K562 (cell line): Measurements from ENCODE around the gene USP20. TPM values are rescaled to one million over a fixed set of nuclear protein-coding genes. Genes with fewer than 3 reads are reported as not detected.
A peak's percentile ranks its signal among the peaks of the same experiment; 100 is the strongest.

Experiments used
- CBFA2T3 ChIP-seq: fragments of 450-650 bp; IDR thresholded peaks from 2 replicates; pipeline ENCODE4 v1.6.1; 2017
- CBX2 ChIP-seq: fragments of 200-600 bp; sonication (generic); IDR thresholded peaks from one replicate; pipeline ENCODE4 v1.6.1; 2012; ENCODE audit warnings: mild to moderate bottlenecking, low read length, inconsistent platforms; ENCODE audit not compliant: insufficient read depth, poor library complexity, severe bottlenecking
- CBX8 ChIP-seq: fragments of 200-600 bp; sonication (generic); IDR thresholded peaks from 2 replicates; pipeline ENCODE4 v1.6.1; 2012; ENCODE audit warnings: borderline replicate concordance, mixed run types, low read depth, mild to moderate bottlenecking, moderate library complexity, mixed read lengths, low read length, control low read depth, inconsistent platforms; ENCODE audit not compliant: poor library complexity, severe bottlenecking; ENCODE audit errors: extremely low read depth
- DDX20 ChIP-seq: fragments of 450-650 bp; IDR thresholded peaks from 2 replicates; pipeline ENCODE4 v1.6.1; 2016; ENCODE audit warnings: missing genetic modification characterization, low read depth, mild to moderate bottlenecking, missing compliant biosample characterization, moderate library complexity
- FOS ChIP-seq: IDR thresholded peaks from 3 replicates; pipeline ENCODE4 v1.6.1; 2011; ENCODE audit not compliant: insufficient read length; ENCODE audit errors: extremely low read depth
- FOXA3 ChIP-seq, 2 experiments: fragments of 450-650 bp in 1 of 2; sonication (generic) in 1 of 2; formaldehyde crosslinking; IDR thresholded peaks in 1 of 2; conservative IDR thresholded peaks in 1 of 2; 2 replicates each; pipeline versions ENCODE4 v1.4.0 to v1.8.0; 2020 to 2022; ENCODE audit warnings: mild to moderate bottlenecking in 2 of 2, missing genetic modification reagents in 1 of 2
- HDAC6 ChIP-seq: IDR thresholded peaks from 2 replicates; pipeline ENCODE4 v1.6.1; 2012; ENCODE audit warnings: low read depth, mild to moderate bottlenecking, control low read depth, inconsistent platforms, low read length, moderate library complexity
- HNRNPLL ChIP-seq: fragments of 200-400 bp; formaldehyde crosslinking; IDR thresholded peaks from 2 replicates; pipeline ENCODE4 v1.6.1; 2017; ENCODE audit warnings: low read length, low read depth, mild to moderate bottlenecking; ENCODE audit not compliant: poor library complexity, severe bottlenecking
- MEIS2 ChIP-seq: fragments of 450-650 bp; IDR thresholded peaks from 2 replicates; pipeline ENCODE4 v1.6.1; 2014; ENCODE audit warnings: mild to moderate bottlenecking; ENCODE audit not compliant: partially characterized antibody
- RFX5 ChIP-seq: IDR thresholded peaks from 2 replicates; pipeline ENCODE4 v1.6.1; 2011; ENCODE audit warnings: low read depth, mild to moderate bottlenecking, improper control_type of control experiment, low read length
- SRSF3 ChIP-seq: fragments of 200-400 bp; formaldehyde crosslinking; IDR thresholded peaks from 2 replicates; pipeline ENCODE4 v1.6.1; 2016; ENCODE audit warnings: mild to moderate bottlenecking, low read length, moderate library complexity; ENCODE audit not compliant: insufficient read depth
- XRCC5 ChIP-seq: fragments of 200-400 bp; formaldehyde crosslinking; IDR thresholded peaks from 2 replicates; pipeline ENCODE4 v1.6.1; 2017; ENCODE audit warnings: low read depth, mild to moderate bottlenecking, low read length
- ZBED1 ChIP-seq: IDR thresholded peaks from 2 replicates; pipeline ENCODE4 v1.6.1; 2014
- ZBTB1 ChIP-seq: sonication (generic); formaldehyde crosslinking; IDR thresholded peaks from 2 replicates; pipeline ENCODE4 v1.8.1; 2023; ENCODE audit warnings: missing genetic modification reagents, low read depth, mild to moderate bottlenecking, borderline replicate concordance
- ZNF253 ChIP-seq: fragments of 250-450 bp; sonication (Bioruptor Pico); conservative IDR thresholded peaks from 2 replicates; pipeline ENCODE4 v1.6.1; 2021; ENCODE audit warnings: mild to moderate bottlenecking
- ZNF707 ChIP-seq: fragments of 250-450 bp; sonication (Bioruptor Pico); conservative IDR thresholded peaks from 2 replicates; pipeline ENCODE4 v1.8.0; 2022; ENCODE audit warnings: inconsistent platforms, mild to moderate bottlenecking, moderate library complexity
- polyA plus RNA-seq, 8 experiments: library from polyadenylated mRNA; depleted of rRNA in 4 of 8; stranded (reverse) in 5 of 8; unstranded in 3 of 8; fragments of >200 nt; fragmentation: Nextera tagmentation in 2 of 8; fragmentation: Illumina TruSeq in 1 of 8; extraction: Ambion mirVana in 2 of 8; extraction: Trizol in 1 of 8; gene quantifications; 2 replicates each; pipeline versions ENCODE4 v1.2.1 to v1.2.3, GENCODE V29; 2011 to 2014; ENCODE audit warnings: inconsistent platforms in 1 of 8, missing spikeins in 1 of 8
- total RNA-seq, 7 experiments: library from RNA; depleted of rRNA in 6 of 7; stranded (reverse); fragments of >200 nt in 6 of 7; fragmentation: Illumina TruSeq in 2 of 7; extraction: Trizol in 2 of 7; gene quantifications; 2 replicates each; pipeline versions ENCODE4 v1.2.1 to v1.2.3, GENCODE V29; 2011 to 2021; ENCODE audit warnings: low replicate concordance in 1 of 7
- TF ChIP-seq, protein P1 (sequence below): fragments of 450-650 bp; IDR thresholded peaks from 2 replicates; pipeline ENCODE4 v1.6.1; 2017; ENCODE audit warnings: antibody characterized with exemption
- TF ChIP-seq, protein P2 (sequence below): fragments of 150-350 bp; IDR thresholded peaks from 2 replicates; pipeline ENCODE4 v1.6.1; 2014; ENCODE audit warnings: low read depth, mild to moderate bottlenecking, low read length, borderline replicate concordance
- TF ChIP-seq, protein P3 (sequence below): fragments of 450-650 bp; IDR thresholded peaks from 2 replicates; pipeline ENCODE4 v1.6.1; 2016; ENCODE audit warnings: low read depth, mild to moderate bottlenecking, moderate library complexity
- TF ChIP-seq, protein P4 (sequence below), 2 experiments: fragments of 450-650 bp in 1 of 2; sonication (generic) in 1 of 2; formaldehyde crosslinking; conservative IDR thresholded peaks; 2 replicates each; pipeline versions ENCODE4 v1.4.0 to v1.8.1; 2020 to 2022; ENCODE audit warnings: mild to moderate bottlenecking in 1 of 2, missing genetic modification reagents in 1 of 2

Gene USP20
- total and polyA plus RNA-seq, 9 of the 15 experiments (the other 6 are each of a cell fraction or from before 2014, with no cell fraction given) = 1.9 to 136 (median 49.1) TPM

DNA sequence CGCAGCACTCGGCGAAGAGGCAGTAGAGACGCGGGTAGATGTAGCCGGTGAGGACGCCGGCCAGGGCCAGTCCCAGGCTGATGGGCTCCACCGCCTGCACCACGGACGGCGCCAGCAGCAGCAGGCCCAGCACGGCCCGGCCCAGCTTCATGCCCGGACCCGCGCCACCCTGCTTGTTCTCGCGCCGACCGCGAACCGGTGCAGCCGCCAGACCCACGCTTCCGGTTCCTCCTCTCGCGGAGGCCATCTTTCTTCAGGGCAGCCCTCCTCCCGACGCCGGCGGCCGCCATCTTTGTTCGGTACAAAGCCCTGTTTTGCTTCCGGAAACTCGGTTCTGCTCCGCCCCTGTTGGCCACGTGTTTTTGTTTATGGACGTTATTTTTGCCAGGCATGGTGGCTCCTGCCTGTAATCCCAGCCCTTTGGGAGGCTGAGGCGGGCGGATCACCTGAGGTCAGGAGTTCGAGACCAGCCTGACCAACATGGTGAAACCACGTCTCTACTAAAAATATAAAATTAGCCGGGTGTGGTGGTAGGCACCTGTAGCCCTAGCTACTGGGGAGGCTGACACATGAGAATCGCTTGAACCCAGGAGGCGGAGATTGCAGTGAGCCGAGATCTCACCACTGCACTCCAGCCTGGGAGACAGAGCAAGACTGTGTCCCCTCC lies 11.2 kb upstream of the USP20 start, which contains the start of gene TOR1A (continued):
- TF ChIP-seq FOXA3 (CRISPR knock-in tag; conservative IDR thresholded peaks at IDR 0.05 in 1 of 2, IDR thresholded peaks at IDR 0.05 in 1 of 2) (peak in 1 of 2 experiments; percentile 77; a peak in 1 of 4 replicates), FOS (no peak), HDAC6 (no peak), ZNF707 (CRISPR knock-in tag) (no peak), HNRNPLL (peak; percentile 41), CBX8 (no peak), ZBTB1 (CRISPR knock-in tag) (no peak; the same call in none of the 2 replicates), DDX20 (tag) (no peak), SRSF3 (no peak), CBFA2T3 (no peak), ZBED1 (no peak), ZNF253 (no peak), MEIS2 (no peak), CBX2 (no peak), XRCC5 (no peak; the same call in 1 of the 2 replicates), RFX5 (no peak)
- TF ChIP-seq, protein P1, sequence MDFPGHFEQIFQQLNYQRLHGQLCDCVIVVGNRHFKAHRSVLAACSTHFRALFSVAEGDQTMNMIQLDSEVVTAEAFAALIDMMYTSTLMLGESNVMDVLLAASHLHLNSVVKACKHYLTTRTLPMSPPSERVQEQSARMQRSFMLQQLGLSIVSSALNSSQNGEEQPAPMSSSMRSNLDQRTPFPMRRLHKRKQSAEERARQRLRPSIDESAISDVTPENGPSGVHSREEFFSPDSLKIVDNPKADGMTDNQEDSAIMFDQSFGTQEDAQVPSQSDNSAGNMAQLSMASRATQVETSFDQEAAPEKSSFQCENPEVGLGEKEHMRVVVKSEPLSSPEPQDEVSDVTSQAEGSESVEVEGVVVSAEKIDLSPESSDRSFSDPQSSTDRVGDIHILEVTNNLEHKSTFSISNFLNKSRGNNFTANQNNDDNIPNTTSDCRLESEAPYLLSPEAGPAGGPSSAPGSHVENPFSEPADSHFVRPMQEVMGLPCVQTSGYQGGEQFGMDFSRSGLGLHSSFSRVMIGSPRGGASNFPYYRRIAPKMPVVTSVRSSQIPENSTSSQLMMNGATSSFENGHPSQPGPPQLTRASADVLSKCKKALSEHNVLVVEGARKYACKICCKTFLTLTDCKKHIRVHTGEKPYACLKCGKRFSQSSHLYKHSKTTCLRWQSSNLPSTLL = no peak
- TF ChIP-seq, protein P2, sequence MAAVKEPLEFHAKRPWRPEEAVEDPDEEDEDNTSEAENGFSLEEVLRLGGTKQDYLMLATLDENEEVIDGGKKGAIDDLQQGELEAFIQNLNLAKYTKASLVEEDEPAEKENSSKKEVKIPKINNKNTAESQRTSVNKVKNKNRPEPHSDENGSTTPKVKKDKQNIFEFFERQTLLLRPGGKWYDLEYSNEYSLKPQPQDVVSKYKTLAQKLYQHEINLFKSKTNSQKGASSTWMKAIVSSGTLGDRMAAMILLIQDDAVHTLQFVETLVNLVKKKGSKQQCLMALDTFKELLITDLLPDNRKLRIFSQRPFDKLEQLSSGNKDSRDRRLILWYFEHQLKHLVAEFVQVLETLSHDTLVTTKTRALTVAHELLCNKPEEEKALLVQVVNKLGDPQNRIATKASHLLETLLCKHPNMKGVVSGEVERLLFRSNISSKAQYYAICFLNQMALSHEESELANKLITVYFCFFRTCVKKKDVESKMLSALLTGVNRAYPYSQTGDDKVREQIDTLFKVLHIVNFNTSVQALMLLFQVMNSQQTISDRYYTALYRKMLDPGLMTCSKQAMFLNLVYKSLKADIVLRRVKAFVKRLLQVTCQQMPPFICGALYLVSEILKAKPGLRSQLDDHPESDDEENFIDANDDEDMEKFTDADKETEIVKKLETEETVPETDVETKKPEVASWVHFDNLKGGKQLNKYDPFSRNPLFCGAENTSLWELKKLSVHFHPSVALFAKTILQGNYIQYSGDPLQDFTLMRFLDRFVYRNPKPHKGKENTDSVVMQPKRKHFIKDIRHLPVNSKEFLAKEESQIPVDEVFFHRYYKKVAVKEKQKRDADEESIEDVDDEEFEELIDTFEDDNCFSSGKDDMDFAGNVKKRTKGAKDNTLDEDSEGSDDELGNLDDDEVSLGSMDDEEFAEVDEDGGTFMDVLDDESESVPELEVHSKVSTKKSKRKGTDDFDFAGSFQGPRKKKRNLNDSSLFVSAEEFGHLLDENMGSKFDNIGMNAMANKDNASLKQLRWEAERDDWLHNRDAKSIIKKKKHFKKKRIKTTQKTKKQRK = no peak
- TF ChIP-seq, protein P3, sequence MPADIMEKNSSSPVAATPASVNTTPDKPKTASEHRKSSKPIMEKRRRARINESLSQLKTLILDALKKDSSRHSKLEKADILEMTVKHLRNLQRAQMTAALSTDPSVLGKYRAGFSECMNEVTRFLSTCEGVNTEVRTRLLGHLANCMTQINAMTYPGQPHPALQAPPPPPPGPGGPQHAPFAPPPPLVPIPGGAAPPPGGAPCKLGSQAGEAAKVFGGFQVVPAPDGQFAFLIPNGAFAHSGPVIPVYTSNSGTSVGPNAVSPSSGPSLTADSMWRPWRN = peak; percentile 20; the same call in 1 of the 2 replicates
- TF ChIP-seq, protein P4, sequence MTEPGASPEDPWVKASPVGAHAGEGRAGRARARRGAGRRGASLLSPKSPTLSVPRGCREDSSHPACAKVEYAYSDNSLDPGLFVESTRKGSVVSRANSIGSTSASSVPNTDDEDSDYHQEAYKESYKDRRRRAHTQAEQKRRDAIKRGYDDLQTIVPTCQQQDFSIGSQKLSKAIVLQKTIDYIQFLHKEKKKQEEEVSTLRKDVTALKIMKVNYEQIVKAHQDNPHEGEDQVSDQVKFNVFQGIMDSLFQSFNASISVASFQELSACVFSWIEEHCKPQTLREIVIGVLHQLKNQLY (CRISPR knock-in tag; conservative IDR thresholded peaks at IDR 0.05) = peak in 1 of 2 experiments; percentile 74; a peak in 3 of 4 replicates
